GM18507 (cell line): Measurements from ENCODE around the gene SPATA3.
A peak's percentile ranks its signal among the peaks of the same experiment; 100 is the strongest.
"Not testable (repeated sequence)": the region's sequence is repeated elsewhere in the genome, so short reads cannot be mapped to it uniquely, and the experiment has no call there.

Source experiments
- DNase-seq: peaks from one replicate; pipeline ENCODE4 v3.0.0; 2011; ENCODE audit warnings: low read depth; ENCODE audit not compliant: insufficient read length; ENCODE audit errors: extremely low spot score
- FAIRE-seq: peaks from 2 replicates; lab custom pipeline; 2011; peaks lifted over from hg19 to GRCh38; lab: Jason Lieb, UNC

The SPATA3 gene

DNA sequence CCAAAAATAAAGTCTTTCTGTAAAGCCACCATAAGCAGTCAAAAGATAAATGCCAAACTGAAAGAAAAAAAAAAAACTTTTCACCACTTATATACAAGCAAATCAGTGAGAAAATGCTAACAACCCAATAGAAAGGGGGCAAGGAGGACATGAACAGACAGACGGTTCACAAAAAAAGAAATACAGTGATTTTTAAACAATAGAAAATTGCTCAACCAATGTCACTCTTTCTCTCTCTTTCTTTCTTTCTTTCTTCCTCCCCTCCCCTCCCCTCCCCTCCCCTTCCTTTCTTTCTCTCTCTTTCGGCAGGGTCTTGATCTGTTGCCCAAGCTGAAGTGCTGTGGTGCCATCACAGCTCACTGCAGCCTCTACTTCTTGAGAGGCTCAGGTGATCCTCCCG is 28.8 kb upstream of the SPATA3 start:
- DNase-seq = no peak

DNA sequence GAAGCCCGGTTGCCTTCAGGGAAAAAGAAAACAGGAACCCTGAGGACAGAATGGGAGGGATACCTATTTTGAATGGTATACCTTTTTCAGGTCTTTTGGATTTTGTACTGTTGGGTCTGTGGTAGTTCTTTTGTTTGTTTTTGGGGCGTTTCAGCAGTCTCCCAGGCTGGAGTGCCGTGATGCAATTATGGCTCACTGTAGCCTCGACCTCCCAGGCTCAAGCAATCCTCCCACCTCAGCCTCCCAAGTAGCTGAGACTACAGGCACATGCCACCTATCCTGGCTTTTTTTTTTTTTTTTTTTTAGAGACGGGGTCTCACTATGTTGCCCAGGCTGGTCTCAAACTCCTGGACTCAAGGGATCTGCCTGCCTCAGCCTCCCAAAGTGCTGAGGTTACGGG is 27.6 kb upstream of the SPATA3 start:
- DNase-seq, FAIRE-seq: not testable (repeated sequence)

More for the DNA sequence above, 28.8 kb upstream of the SPATA3 start:
- FAIRE-seq = no peak

DNA sequence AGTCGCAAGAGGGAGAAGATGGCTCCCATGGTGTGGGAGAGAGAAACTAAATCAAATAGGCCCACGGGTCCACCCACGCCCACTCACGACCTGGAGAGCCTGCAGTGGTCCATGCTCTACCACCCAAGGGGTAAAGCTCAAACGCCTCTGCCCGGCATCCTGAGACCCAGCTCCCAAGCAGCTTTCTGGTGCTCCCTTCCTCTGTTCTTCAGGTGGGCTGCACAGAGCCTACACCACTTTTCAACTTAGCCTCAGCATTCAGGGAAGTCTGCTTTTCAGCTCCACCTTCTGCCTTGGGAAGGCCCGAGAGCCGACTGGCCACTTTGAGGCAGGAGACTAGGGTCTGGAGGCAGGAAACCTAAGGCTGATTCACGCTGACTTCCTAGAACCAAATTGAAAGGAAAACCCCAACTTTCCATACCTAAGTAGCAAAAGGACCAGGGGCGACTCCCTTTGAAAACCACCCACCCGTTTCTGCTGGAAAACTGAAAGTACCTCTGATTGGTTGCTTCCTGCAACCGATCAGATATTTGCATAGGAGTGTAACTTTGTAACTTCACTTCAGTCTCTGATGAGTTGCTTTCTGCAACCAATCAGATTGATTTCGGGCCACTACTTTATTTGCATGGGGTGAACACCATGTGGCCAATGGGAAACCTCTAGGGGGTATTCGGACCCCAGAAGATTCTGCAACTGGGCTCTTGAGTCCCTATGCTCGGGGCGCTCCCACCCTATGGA is 26.8 kb upstream of the SPATA3 start:
- DNase-seq (no peak), FAIRE-seq (peak; percentile 88)

DNA sequence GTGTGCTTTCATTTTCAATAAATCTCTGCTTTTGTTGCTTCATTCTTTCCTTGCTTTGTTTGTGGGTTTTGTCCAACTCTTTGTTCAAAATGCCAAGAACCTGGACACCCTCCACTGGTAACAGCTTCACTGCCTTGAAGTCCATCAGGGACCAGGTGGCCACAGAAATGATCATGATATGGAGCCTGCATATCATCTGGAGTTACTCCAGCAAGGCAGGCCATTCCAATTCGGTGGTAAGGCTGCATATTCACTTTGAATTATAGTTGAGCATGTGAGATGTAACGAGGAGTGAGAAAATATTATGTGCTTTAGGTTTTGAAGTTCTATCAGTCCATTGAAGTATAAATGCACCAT is 26.3 kb upstream of the SPATA3 start:
- no peak for FAIRE-seq

DNA sequence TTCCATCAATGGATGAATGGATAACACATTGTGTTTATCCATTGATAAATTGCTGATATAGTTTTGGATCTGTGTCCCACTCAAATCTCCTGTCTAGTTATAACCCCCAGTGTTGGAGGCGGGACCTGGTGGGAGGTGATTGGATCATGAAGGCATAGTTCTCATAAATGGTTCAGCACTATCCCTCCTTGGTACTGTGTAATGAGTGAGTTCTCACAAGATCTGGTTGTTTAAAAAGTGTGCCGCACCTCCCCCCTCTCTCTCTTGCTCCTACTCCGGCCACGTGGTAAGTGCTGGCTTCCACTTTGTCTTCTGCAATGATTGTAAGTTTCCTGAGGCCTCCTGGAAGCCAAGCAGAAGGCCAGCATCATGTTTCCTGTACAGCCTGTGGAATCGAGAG is 23.9 kb upstream of the SPATA3 start:
- DNase-seq (no peak), FAIRE-seq (no peak)

More for the DNA sequence above, 26.3 kb upstream of the SPATA3 start:
- DNase-seq = no peak

DNA sequence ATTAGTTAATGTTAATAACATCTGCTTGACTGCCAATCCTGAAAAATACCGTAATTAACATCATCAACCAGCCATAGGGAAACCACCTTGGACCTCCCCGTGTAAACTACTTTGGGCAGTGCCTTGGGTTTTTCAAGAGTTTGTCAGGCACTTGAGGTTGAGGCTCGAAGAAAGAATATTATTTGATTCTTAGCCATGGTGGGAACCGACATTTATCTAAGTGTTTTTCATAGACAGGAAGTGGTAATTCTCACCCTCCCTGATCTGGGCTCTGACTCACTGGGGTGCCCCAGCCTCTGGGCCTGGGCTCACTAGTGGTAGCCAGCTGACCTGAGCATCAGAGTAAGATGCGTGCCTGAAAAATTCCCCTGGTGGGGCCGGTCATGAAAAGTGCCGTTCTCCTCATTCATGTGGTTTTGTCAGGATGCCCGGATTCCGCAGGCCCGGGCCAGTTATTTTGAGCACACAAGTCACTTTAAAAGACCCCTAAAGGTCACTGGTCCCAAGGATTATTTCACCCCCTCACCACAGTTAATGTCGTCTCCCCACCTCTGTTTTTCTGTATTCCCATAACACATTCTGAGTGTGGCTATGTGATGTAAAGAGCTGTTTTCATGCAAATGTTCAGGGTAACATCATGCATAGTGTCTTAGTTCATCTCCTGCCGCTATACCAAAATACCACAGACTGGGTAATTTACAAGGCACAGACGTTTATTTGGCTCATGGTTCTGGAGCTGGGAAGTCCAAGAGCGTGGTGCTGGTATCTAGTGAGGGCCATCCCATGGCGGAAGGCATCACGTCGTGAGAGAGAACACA is 21.6 kb upstream of the SPATA3 start:
- no peak for DNase-seq

DNA sequence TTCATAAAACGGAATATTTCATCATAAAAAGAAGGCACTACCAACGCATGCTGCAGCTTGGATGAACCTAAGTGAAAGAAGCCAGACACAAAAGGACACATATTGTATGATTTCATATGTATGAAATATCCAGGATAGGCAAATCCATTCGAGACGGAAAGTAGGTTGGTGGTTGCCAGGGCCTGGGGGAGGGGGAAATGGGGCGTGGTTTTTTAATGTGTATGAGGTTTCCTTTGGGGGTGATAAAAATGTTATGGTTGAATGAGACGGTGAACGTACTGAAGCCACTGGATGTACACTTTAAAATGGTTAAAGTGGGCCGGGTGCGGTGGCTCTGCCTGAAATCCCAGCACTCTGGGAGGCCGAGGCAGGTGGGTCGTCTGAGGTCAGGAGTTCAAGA is 20.0 kb upstream of the SPATA3 start:
- FAIRE-seq (peak; percentile 73), DNase-seq (no peak)

More for the DNA sequence above, 21.6 kb upstream of the SPATA3 start:
- peak; percentile 100 for FAIRE-seq

DNA sequence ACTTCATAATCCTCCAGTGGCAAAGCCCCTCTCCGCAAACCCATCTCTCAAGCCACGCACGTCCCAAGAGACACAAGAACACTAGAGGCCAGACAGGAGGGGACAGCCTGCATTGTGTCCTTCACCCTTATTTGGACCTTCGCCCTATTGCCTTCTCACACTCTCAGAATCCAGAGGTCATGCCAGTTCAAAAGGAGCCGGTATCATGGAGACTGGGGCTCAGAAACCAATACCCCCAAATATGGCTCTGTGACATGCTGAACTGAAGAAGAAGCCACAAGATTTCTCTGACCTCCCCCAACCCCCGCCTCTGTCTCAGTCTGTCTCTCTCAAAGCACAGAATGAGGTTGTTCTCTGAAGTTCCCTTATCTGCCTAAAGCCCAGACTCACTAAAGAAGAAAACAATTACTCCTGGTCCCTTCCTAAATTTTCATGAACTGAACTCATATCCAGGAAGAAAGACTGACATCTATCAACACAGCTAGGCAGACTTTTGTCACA is 19.2 kb upstream of the SPATA3 start:
- peak; percentile 93 for FAIRE-seq

DNA sequence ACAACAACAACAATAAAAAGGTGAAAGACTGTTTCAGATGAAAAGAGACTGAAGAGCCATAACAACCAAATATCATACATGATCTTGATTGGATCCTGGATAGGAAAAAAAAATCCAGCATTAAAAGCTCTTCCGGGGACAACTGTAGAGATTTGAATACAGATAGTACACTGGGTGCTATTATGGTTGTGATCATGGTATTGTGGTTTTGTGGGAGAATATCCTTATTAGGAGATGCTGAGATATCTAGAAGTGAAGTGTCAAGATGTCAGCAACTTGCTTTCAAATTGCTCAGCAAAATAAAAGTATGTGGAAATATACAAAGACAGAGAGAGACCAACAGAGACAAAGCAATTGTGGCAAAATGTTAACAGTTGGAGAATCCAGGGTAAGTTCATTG is 15.5 kb upstream of the SPATA3 start:
- peak; percentile 45 for FAIRE-seq

More for the DNA sequence above, 19.2 kb upstream of the SPATA3 start:
- no peak for DNase-seq

DNA sequence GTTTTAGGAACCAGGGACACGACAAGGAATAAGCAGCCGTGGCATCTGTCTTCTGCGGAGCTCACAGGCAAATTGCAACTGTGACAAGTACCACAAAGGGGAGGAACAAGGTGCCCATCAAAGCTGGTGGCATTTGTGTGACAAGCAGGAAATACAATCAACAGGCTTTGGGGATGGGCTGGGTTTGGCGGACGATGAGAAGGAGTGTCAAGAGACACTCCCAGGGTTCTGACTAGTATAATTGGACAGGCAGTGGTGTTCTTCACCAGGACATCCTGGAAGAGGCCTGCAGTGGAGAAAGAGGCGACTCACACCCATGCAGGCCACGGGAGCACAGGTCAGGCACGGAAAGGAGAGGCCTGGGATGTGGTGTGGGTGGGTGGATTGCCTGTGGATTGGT is 14.2 kb upstream of the SPATA3 start:
- DNase-seq (no peak), FAIRE-seq (peak; percentile 59)

More for the DNA sequence above, 15.5 kb upstream of the SPATA3 start:
- no peak for DNase-seq

DNA sequence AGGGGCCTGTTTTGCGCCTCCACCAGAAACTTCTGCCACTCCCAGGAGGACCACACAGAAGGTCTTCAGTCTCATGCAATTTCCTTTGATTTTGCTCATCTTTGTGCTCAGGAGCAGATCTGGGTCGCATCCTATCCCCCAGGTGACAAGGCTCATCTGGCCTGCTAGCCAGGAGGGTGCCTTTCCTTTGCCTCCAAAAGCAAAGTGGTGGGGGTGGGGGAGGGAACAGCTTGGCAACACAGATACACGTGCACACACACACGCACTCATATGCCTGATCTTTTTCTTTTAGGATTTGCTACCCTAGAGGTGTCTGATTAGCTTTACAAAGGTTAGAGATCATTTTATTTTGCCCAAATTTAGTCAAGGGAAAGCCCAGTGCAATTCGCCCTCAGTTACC is 13.8 kb upstream of the SPATA3 start:
- FAIRE-seq (peak; percentile 60), DNase-seq (no peak)

DNA sequence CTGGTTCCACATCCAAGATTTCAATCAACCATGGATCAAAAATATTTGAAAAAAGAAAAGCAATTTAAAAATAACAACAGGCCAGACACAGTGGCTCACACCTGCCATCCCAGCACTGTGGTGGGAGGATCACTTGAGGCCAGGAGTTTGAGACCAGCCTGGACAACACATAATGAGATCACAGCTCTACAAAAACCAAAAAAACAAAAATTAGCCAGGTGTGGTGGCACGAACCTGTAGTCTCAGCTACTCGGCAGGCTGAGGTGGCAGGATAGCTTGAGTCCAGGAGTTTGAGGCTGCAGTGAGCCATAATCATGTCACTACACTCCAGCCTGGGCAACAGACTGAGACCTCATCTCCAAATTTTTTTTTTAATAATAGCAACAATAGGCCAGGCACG is 13.4 kb upstream of the SPATA3 start:
- DNase-seq = no peak
- peak; percentile 65 for FAIRE-seq

DNA sequence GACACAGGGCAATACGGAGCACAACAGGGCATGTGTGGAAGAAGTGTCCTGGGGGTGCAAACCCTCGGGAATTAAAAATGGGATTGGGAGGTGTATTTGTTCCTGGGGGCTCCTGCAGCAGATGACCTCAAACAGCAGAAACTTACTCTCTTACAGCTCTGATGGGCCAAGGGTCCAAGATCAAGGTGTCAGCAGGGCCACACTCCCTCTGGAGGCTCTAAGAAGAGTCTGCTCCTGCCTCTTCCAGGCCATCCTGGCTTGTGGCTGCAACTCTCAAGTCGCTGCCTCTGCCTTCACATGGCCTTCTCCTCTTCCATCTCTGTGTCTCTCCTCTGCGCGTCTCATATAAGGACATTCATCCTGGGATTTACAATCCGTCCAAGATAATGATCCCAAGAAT is 12.4 kb upstream of the SPATA3 start:
- DNase-seq = no peak
- no peak for FAIRE-seq

DNA sequence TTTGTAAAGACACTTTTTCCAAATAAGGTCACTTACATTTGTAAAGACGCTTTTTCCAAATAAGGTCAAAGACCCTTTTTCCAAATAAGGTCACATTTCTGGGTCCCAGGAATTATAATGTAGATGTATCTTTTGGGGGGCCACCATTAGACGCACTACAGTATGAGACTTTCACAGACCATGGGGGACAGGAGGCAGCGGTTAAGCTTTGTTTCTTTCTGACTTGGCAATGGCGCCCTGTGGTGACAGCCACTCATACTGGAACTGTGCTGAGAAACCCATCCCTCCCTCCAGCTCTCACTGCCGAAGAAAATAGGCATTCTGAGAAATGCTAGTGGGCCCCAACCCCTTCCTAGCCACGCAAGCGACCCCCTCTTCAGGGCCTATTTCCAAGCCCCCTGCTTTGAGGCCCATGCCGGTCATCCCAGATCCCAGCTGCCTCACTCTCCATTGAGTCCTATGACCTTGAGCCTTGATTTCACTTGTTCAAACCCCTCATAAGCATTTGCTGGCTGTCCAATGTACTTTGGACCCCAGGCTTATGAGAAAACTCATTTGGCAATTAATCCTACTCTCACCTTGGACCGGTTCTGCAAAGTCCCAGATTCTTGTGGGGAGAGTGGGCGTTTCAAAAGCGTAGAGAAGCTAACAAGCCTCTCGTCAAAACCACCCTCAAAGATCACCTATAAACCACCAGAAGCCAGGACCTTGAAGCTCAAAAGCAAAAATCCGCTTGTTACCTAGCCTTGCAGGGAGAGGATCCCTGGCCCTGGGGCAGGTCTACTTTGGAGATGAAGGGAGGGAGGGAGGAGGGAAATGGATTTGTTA is 11.3 kb upstream of the SPATA3 start:
- DNase-seq (peak; percentile 52), FAIRE-seq (peak; percentile 95)

DNA sequence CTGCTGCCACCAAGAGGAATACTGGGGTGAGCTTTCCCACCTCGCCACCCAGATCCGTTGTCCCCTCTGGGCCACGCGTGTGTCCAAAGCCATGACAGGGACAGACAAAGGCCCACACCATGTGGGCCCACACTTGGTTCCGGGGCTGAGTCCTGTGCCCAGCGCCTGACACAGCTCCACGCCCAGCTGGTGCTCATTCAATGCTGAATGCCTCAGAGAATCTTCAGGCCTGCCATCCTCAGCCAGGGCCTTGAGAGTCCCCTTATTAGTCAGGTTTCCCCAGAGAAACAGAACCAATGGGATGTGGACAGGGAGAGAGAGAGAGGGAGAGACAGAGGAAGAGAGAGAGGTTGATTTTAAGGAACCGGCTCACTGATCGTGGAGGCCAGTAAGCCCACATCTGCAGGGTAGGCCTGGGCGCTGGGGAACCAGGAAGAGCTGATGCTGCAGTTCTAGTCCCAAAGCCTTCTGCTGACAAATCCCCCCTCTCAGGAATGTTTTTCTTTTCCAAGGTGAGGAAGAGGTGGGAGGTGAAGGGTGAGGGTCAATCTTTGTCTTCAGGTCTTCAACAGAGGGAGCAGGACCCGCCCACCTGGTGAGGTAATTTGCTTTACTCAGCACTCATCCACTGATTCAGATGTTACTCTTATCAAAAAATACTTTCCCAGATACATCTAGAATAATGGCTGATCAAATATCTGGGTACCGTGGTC is 10.2 kb upstream of the SPATA3 start:
- no peak for DNase-seq
- no peak for FAIRE-seq

DNA sequence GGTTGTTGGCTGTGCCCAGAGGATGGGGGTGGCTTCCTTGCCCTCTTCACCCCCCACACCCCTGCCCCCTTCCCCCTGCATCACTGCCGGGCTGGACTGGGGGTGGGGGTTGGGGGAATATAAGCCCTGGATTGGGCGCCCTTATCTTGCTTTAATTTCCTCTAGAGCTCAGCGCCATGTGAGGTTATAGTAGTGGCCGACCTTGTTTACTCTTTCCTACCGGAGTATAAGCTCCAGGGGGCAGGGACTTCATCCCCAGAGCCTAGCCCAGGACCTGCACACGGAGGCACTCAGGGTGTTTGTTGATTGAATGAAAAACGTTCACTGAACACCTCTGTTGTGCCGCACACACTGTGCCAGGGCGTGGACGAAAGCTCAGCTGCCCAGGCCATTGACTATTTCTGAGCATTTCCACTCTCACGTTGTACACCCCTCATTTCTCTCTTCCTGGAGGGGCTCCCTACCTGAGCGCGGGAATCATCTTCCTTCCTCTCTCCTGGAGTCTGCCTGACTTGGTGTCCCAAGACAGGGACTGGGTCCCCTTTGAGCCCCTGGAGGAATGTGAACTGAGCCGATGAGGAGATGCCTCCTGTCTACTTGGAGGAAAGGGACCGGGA is 9.3 kb upstream of the SPATA3 start:
- no peak for DNase-seq
- FAIRE-seq = no peak

DNA sequence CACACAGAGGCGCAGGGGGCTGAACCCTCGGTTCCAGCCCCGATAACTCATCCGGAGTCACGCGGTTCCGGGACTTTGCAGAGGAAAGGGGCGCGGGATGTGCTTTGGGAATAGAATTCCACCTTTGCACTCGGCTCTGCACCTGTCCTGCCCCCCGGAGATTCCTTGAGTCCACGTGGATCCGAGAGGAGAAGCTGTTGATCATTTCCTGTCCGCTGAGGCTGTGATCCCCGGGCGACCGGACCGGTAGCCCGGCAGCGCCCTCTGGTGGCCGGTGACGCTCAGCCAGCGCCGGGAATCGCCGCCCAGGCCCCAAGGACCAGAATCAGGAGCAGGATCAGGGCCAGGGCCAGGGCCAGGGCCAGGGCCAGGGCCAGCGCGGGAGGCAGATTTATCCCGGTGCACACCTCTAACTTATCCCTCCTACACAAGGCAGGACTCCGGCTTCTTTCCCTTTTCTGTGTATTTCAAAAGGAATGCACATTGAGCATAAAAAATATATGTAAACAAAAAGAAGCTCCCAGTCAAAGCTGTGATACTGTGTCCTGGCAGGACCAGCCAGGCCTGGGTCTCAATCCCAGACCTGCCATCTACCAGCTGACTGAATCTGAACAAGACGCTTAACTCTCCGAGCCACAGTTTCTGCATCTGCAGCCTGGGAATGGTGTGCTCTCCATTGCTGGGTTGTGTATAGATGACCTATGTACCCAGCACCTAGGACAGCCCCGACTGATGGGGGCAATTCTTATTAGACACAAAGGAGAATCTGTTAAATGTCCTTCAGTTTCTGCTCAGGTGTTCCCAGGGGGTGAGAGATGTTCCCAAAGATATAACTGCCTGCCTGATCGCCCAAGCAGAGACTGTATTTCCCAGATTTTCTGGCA is 8.5 kb upstream of the SPATA3 start:
- peak; percentile 93 for FAIRE-seq
- peak; percentile 87 for DNase-seq

DNA sequence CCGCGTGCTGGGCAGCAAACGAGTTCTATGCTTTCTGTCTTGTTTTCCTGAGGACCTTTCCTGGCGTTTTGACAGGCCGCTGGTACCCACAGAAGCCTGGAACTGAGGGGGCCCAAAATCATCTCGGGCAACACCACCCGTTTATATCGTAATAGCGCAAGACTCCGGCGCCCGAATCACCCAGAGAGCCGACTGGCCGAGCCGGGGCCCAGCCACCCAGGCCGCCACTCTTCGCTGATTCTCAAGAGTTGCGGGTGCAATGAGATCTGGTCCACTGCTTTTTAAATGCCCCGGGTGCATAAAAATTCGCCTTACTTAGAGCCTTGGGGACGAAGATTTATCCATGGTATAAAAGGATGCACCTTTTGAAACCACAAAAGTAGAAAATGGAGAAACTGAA is 6.2 kb upstream of the SPATA3 start:
- FAIRE-seq (no peak), DNase-seq (no peak)
